Breast epithelium (tissue), 4 donors: Measurements from ENCODE around the gene SLC25A52. TPM values are rescaled to one million over a fixed set of nuclear protein-coding genes. Genes with fewer than 3 reads are reported as not detected.
"Not testable (repeated sequence)": the region's sequence is repeated elsewhere in the genome, so short reads cannot be mapped to it uniquely, and the experiment has no call there.

Experiments
- DNase-seq, 2 donors: peaks; one replicate each; pipeline ENCODE4 v3.0.0-alpha.2; 2019; ENCODE audit warnings: low spot score in 2 of 2
- H3K27ac ChIP-seq, 2 donors: fragments of 200-600 bp; sonication (generic) in 1 of 2; one replicate each; pipeline ENCODE4 v1.5.1; 2016 to 2019; ENCODE audit warnings: mild to moderate bottlenecking in 1 of 2
- H3K27me3 ChIP-seq, 2 donors: fragments of 200-600 bp; sonication (generic) in 1 of 2; one replicate each; pipeline versions ENCODE4 v1.5.1 to v1.6.0; 2017 to 2019; ENCODE audit warnings: control low read depth in 1 of 2, mild to moderate bottlenecking in 1 of 2
- H3K36me3 ChIP-seq: fragments of 200-600 bp; one replicate; pipeline ENCODE4 v1.5.1; 2019
- H3K4me1 ChIP-seq, 2 donors: fragments of 200-600 bp; sonication (generic); one replicate each; pipeline ENCODE4 v1.5.1; 2016 to 2019; ENCODE audit warnings: control low read depth in 1 of 2
- H3K4me3 ChIP-seq, 3 donors: fragments of 200-600 bp; sonication (generic); 1 replicate in 2 of 3; 2 replicates in 1 of 3; pipeline ENCODE4 v1.5.1; 2016 to 2019; ENCODE audit warnings: mild to moderate bottlenecking in 3 of 3, moderate library complexity in 2 of 3
- H3K9me3 ChIP-seq, 2 donors: fragments of 200-600 bp; sonication (generic) in 1 of 2; one replicate each; pipeline ENCODE4 v1.5.1; 2016 to 2019; ENCODE audit warnings: control low read depth in 1 of 2
- CTCF ChIP-seq, 3 donors: fragments of 450-650 bp; IDR thresholded peaks; one replicate each; pipeline ENCODE4 v1.5.1; 2016 to 2017; ENCODE audit warnings: antibody characterized with exemption in 3 of 3, mild to moderate bottlenecking in 3 of 3, moderate library complexity in 3 of 3
- POLR2A ChIP-seq: fragments of 450-650 bp; IDR thresholded peaks from one replicate; pipeline ENCODE4 v1.6.1; 2016; ENCODE audit warnings: antibody characterized with exemption, mild to moderate bottlenecking, moderate library complexity
- POLR2AphosphoS5 ChIP-seq, 3 donors: sonication (generic); formaldehyde crosslinking; IDR thresholded peaks; one replicate each; pipeline ENCODE4 v1.6.1; 2017; ENCODE audit warnings: antibody characterized with exemption in 3 of 3
- intact Hi-C: fragments of 100-400 bp; cut with DNase I; formaldehyde crosslinking; loops from one replicate; pipeline ENCODE4 v1.15.1; 2023; ENCODE audit warnings: low total_unique reads
- total RNA-seq, 3 donors: library from RNA; depleted of rRNA; stranded (reverse); fragments of >200 nt; gene quantifications; one replicate each; pipeline ENCODE4 v1.1.0, GENCODE V29; 2016

Gene SLC25A52
- under 1 TPM in 1 of 3 donors, not detected in 2; 0.59 TPM for total RNA-seq

DNA sequence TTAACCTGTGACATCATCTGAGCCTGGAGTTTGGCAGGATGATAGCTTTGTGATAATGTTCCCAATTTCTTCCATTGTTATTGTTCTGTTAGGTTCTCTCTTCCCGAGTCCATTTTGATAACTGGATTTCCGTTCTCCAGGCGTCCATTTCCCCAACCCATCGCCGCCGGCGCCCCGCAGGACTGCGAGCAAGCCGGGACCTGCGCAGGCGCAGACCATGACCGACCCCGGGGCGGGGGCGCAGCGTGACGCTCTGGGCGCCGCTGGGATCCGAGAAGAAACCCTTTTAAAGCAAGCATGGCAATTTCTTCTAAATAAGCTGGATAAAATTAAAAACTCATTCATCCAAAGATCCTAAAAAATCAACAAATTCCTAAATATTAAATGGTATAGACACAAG is at the start of gene SLC25A52:
Gene SLC25A52 (minus strand): TSS at position 186 of the 400 bp plus-strand sequence. CDS start 219 bp downstream, outside the sequence.
- intact Hi-C loops = no loop called here
- no peaks in the 10 kb centered on the region for H3K36me3 ChIP-seq
- no peak for TF ChIP-seq CTCF (IDR thresholded peaks at IDR 0.05)
- TF ChIP-seq POLR2AphosphoS5 (IDR thresholded peaks at IDR 0.05) = no peak
- no peak for TF ChIP-seq POLR2A
- no peaks in the 10 kb centered on the region for H3K27me3 ChIP-seq
- no peak for DNase-seq
- H3K9me3 ChIP-seq = no peaks in the 10 kb centered on the region
- no peak within 1 kb of the TSS for H3K27ac ChIP-seq
- H3K4me3 ChIP-seq = no peak within 1 kb of the TSS
- no peaks in the 10 kb centered on the region for H3K4me1 ChIP-seq

DNA sequence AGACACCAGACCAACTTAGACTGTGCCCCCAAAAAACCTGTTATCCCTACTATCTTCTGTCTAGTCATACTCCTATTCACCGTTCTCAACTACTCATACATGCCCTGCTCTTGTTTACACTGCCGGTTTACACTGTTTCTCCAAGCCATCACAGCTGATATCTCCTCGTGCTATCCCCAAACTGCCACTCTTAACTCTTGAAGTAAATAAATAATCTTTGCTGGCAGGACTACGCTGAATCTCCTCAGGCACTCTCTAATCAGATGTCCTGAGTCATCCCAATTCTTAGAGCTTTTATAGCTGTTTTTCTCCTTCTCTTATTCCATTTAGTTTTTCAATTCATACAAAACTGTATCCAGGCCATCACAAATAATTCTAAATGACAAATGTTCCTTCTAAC is 48.4 kb upstream of the SLC25A52 start:
- H3K36me3 ChIP-seq, intact Hi-C loops, DNase-seq, H3K4me1 ChIP-seq, H3K27me3 ChIP-seq, H3K4me3 ChIP-seq, H3K27ac ChIP-seq, H3K9me3 ChIP-seq: not testable (repeated sequence)

GRCh38 chr18:31801078-31801477 is 40.4 kb upstream of the SLC25A52 start:
- H3K9me3 ChIP-seq = no peaks in the 10 kb centered on the region
- TF ChIP-seq POLR2AphosphoS5 (IDR thresholded peaks at IDR 0.05) = no peak
- no peaks in the 10 kb centered on the region for H3K27me3 ChIP-seq
- H3K4me3 ChIP-seq = no peak overlapping the region
- no peak overlapping the region for H3K27ac ChIP-seq
- intact Hi-C loops = no loop called here
- DNase-seq = no peak
- no peaks in the 10 kb centered on the region for H3K4me1 ChIP-seq
- no peaks in the 10 kb centered on the region for H3K36me3 ChIP-seq

- H3K27me3 ChIP-seq, H3K4me1 ChIP-seq, intact Hi-C loops, H3K9me3 ChIP-seq, H3K27ac ChIP-seq, H3K36me3 ChIP-seq, H3K4me3 ChIP-seq, DNase-seq: not testable (repeated sequence)
Measured at GRCh38 chr18:31799257-31799656, 38.6 kb upstream of the SLC25A52 start.

DNA sequence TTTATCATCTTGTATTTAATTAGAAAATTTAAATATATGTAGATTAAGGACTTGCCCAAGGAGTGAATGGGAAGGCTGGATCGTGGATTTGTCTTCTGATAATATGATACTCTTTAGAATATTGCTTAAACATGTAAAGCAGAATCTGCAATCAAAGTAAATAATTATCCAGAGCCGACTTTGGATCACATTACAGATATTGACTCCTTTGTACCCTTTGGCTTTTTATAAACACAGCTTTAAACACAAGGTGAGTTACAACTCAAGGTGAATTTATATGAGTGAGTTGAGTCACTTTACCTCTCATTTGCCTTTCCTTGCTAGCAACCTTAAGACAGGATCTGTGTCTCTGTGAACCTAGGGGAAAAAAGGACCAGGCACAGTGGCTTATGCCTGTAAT is 37.7 kb upstream of the SLC25A52 start:
- DNase-seq = no peak
- intact Hi-C loops = no loop called here
- Histone ChIP-seq H3K27me3 (no peaks in the 10 kb centered on the region), H3K9me3 (no peaks in the 10 kb centered on the region), H3K36me3 (no peaks in the 10 kb centered on the region), H3K27ac (no peak overlapping the region), H3K4me1 (no peaks in the 10 kb centered on the region), H3K4me3 (no peak overlapping the region)
- TF ChIP-seq POLR2A (no peak), CTCF (IDR thresholded peaks at IDR 0.05) (no peak), POLR2AphosphoS5 (IDR thresholded peaks at IDR 0.05) (no peak)

GRCh38 chr18:31795747-31796146 is 35.1 kb upstream of the SLC25A52 start:
- H3K27me3 ChIP-seq = no peaks in the 10 kb centered on the region
- H3K36me3 ChIP-seq = no peaks in the 10 kb centered on the region
- H3K4me3 ChIP-seq = no peak overlapping the region
- no peaks in the 10 kb centered on the region for H3K4me1 ChIP-seq
- no peak for DNase-seq
- TF ChIP-seq POLR2AphosphoS5 (IDR thresholded peaks at IDR 0.05) = no peak
- no peak for TF ChIP-seq CTCF (IDR thresholded peaks at IDR 0.05)
- no peak for TF ChIP-seq POLR2A
- no peak overlapping the region for H3K27ac ChIP-seq
- intact Hi-C loops = no loop called here
- no peaks in the 10 kb centered on the region for H3K9me3 ChIP-seq

DNA sequence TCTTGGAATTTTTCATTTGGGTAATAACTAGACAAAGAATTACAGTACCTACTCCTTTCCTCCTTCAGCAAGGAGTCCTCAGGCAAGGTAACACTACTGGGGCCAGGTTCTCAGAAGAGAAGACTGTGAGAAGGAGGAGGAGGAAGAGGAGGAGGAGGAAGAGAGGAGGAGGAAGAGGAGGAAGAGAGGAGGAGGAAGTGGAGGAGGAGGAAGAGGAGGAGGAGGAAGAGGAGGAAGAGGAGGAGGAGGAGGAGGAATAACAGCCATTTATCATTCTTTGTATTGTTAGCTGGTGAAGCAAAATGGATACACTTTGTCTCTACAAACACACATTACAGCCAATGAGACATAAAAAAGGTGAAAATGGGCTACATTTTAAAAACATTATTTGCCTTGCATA is 32.9 kb upstream of the SLC25A52 start:
- Histone ChIP-seq H3K36me3 (no peaks in the 10 kb centered on the region), H3K4me1 (no peaks in the 10 kb centered on the region), H3K4me3 (no peak overlapping the region), H3K9me3 (no peaks in the 10 kb centered on the region), H3K27ac (no peak overlapping the region), H3K27me3 (no peaks in the 10 kb centered on the region)
- intact Hi-C loops = no loop called here
- no peak for TF ChIP-seq CTCF (IDR thresholded peaks at IDR 0.05)
- TF ChIP-seq POLR2AphosphoS5 (IDR thresholded peaks at IDR 0.05) = no peak
- no peak for TF ChIP-seq POLR2A
- no peak for DNase-seq
